Measurements from ENCODE around the gene MTX1. TPM values are rescaled to one million over a fixed set of nuclear protein-coding genes. Genes with fewer than 3 reads are reported as not detected.
"Not testable (repeated sequence)": the region's sequence is repeated elsewhere in the genome, so short reads cannot be mapped to it uniquely, and the experiment has no call there.

The MTX1 gene
- total and polyA plus RNA-seq, 2 experiments from 2014 or later, result 77.7 to 106 TPM

- H3F3A ChIP-seq (replicated peaks; ENCODE audit: low read depth), result no peaks in the 10 kb centered on the region
- Mint-ChIP-seq H3K27me3 (ENCODE audit: insufficient read depth, low read depth, poor library complexity) (peaks cover 6% of the 10 kb centered on the region), H3K36me3 (ENCODE audit: low read depth) (peaks cover 7% of the 10 kb centered on the region; the same call in 2 of the 3 replicates), H3K27ac (peak overlapping the region; percentile 93), H3K4me3 (peak overlapping the region; percentile 61), H3K4me1 (peaks cover 12% of the 10 kb centered on the region), H3K9me3 (no peaks in the 10 kb centered on the region; the same call in 2 of the 3 replicates)
- ATAC-seq, result peak; percentile 72
- H3K27ac ChIP-seq (ENCODE audit: low read depth), result no peak overlapping the region
- H3K79me2 ChIP-seq (replicated peaks; ENCODE audit: insufficient read depth), result no peaks in the 10 kb centered on the region
- DNase-seq (ENCODE audit: low spot score), result peak; percentile 87
- peak overlapping the region; percentile 10 for H3K4me3 ChIP-seq
- no peaks in the 10 kb centered on the region; the same call in 1 of the 2 replicates for H3K36me3 ChIP-seq (ENCODE audit: insufficient read depth)
- no peaks in the 10 kb centered on the region for H3K27me3 ChIP-seq (ENCODE audit: insufficient read depth)
- H2AFZ ChIP-seq, result peak overlapping the region; percentile 67
- no peak for TF ChIP-seq POLR2AphosphoS5 (IDR thresholded peaks at IDR 0.05; ENCODE audit: low read depth)
- TF ChIP-seq ETS1 (IDR thresholded peaks at IDR 0.05), result peak; percentile 78
- TF ChIP-seq NANOG (IDR thresholded peaks at IDR 0.05; ENCODE audit: borderline replicate concordance), result no peak
- peak; percentile 40; the same call in 1 of the 2 replicates for TF ChIP-seq CREB1 (CRISPR knock-in tag; IDR thresholded peaks at IDR 0.05; ENCODE audit: low read depth)
- no peaks in the 10 kb centered on the region for H3K9me2 ChIP-seq (ENCODE audit: insufficient read depth)
- H3K4me2 ChIP-seq, result peak overlapping the region; percentile 34
- H3K4me1 ChIP-seq (ENCODE audit: insufficient read depth), result no peaks in the 10 kb centered on the region; the same call in 1 of the 2 replicates
- no peaks in the 10 kb centered on the region for H4K20me1 ChIP-seq (replicated peaks; ENCODE audit: insufficient read depth)
Measured at GRCh38 chr1:155218854-155219591, 10.5 kb downstream of the MTX1 start.

- Mint-ChIP-seq H3K4me1 (peaks cover 12% of the 10 kb centered on the region), H3K36me3 (ENCODE audit: low read depth) (peaks cover 10% of the 10 kb centered on the region; the same call in 2 of the 3 replicates), H3K9me3 (no peaks in the 10 kb centered on the region; the same call in 2 of the 3 replicates), H3K27ac (peak overlapping the region; percentile 93), H3K27me3 (ENCODE audit: insufficient read depth, low read depth, poor library complexity) (peaks cover 6% of the 10 kb centered on the region), H3K4me3 (peak overlapping the region; percentile 61)
- no peaks in the 10 kb centered on the region for H3K9me2 ChIP-seq (ENCODE audit: insufficient read depth)
- peak; percentile 73 for DNase-seq (ENCODE audit: low spot score)
- H3K4me3 ChIP-seq, result peak overlapping the region; percentile 10; the same call in 1 of the 2 replicates
- H3K4me2 ChIP-seq, result peak overlapping the region; percentile 34
- peak; percentile 88 for ATAC-seq
- no peaks in the 10 kb centered on the region; the same call in 1 of the 2 replicates for H3K36me3 ChIP-seq (ENCODE audit: insufficient read depth)
- H4K20me1 ChIP-seq (replicated peaks; ENCODE audit: insufficient read depth), result no peaks in the 10 kb centered on the region
- no peaks in the 10 kb centered on the region; the same call in 1 of the 2 replicates for H3F3A ChIP-seq (replicated peaks; ENCODE audit: low read depth)
- no peaks in the 10 kb centered on the region for H3K79me2 ChIP-seq (replicated peaks; ENCODE audit: insufficient read depth)
- no peaks in the 10 kb centered on the region; the same call in 1 of the 2 replicates for H3K4me1 ChIP-seq (ENCODE audit: insufficient read depth)
- no peak for TF ChIP-seq EZH2phosphoT487 (IDR thresholded peaks at IDR 0.05; ENCODE audit: unreplicated experiment)
- TF ChIP-seq EZH2 (IDR thresholded peaks at IDR 0.05; ENCODE audit: low read depth, unreplicated experiment), result no peak
- no peak for TF ChIP-seq POLR2AphosphoS5 (IDR thresholded peaks at IDR 0.05; ENCODE audit: low read depth)
- TF ChIP-seq ETS1 (IDR thresholded peaks at IDR 0.05), result peak; percentile 76
- H3K27me3 ChIP-seq (ENCODE audit: insufficient read depth), result no peaks in the 10 kb centered on the region
- H3K27ac ChIP-seq (ENCODE audit: low read depth), result peak overlapping the region; percentile 7; the same call in 1 of the 2 replicates
- H2AFZ ChIP-seq, result peak overlapping the region; percentile 67
Measured at GRCh38 chr1:155219592-155220031, 11.1 kb downstream of the MTX1 start.

GRCh38 chr1:155220211-155220965 lies 11.9 kb downstream of the MTX1 start:
- Histone ChIP-seq H3K27ac (ENCODE audit: low read depth) (peak overlapping the region; percentile 7; the same call in 1 of the 2 replicates), H2AFZ (0 out of 2 replicates have a peak overlapping the region, but pooled peaks have one; percentile 67)
- not testable (repeated sequence) for DNase-seq (ENCODE audit: low spot score); H3K79me2 ChIP-seq (replicated peaks; ENCODE audit: insufficient read depth); H3K36me3 ChIP-seq (ENCODE audit: insufficient read depth); H3K9me3 Mint-ChIP-seq; H4K20me1 ChIP-seq (replicated peaks; ENCODE audit: insufficient read depth); H3K27me3 ChIP-seq (ENCODE audit: insufficient read depth); H3K9me2 ChIP-seq (ENCODE audit: insufficient read depth); H3K36me3 Mint-ChIP-seq (ENCODE audit: low read depth); H3K4me3 ChIP-seq; H3F3A ChIP-seq (replicated peaks; ENCODE audit: low read depth); H3K4me3 Mint-ChIP-seq; ATAC-seq; H3K27ac Mint-ChIP-seq; H3K4me2 ChIP-seq; H3K4me1 ChIP-seq (ENCODE audit: insufficient read depth); H3K27me3 Mint-ChIP-seq (ENCODE audit: insufficient read depth, low read depth, poor library complexity)
- H3K4me1 Mint-ChIP-seq, result peaks cover 18% of the 10 kb centered on the region
